HG03066 (cell line): ENCODE measurements around the gene SEMA7A.

ENCODE experiments used
- ATAC-seq: cut with Tn5 transposase; IDR thresholded peaks from one replicate; pipeline ENCODE4 v1.9.1; 2021; ENCODE audit warnings: low read depth; ENCODE audit not compliant: unreplicated experiment

SEMA7A gene

DNA sequence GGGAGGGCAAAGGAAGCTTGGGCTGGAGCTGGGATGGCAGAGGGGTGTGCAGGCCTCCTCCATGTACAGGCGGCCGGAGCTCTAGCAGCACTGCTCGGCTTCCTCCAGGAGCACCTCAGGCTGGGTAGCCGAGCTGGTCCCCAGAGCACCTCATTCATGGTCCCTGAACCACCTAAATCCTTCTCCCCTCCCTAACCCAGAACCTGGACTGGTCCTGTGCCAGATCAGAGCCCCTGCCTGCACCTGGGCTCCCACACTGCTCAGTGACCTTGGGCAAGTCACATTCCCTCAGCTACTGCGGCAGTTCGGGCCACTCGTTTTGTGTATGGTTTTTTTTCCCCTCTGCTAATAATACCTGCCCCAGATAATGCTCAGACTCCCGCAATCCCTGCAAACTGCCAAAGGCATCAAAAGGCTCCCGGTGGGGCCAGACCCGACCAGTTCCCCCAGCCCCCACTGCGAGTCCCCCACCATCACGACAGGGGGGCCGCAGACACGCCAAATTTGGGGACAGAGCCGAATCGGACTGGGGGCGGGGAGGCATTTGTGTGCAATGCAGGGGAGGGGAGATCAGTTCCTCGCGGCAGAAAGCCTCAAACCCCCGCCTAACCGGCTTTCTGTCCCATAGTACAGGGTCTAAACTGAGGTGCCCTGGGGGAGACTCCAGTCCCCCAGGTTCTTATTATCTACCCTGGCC lies 1.3 kb downstream of the SEMA7A start:
- no peak for ATAC-seq

DNA sequence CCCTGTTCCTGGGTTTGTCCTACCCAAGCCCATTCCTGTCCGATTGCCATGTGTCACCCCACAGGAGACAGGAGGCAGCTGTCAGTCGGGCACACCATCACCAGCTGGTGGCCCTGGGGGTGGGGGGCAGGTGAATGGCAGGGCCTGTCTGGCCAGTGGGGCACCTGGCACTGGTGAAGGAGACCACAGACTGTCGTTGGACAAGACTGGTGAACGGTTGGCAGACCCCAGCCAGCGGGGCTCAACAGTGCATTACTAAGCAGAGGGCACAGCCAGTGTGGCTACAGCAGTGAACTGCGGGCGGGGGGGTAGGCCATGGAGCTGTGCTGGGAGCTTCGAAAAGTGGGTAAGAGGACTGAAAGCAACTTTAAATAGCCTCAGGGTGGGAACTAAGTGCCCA lies 2.1 kb downstream of the SEMA7A start:
- ATAC-seq = no peak

DNA sequence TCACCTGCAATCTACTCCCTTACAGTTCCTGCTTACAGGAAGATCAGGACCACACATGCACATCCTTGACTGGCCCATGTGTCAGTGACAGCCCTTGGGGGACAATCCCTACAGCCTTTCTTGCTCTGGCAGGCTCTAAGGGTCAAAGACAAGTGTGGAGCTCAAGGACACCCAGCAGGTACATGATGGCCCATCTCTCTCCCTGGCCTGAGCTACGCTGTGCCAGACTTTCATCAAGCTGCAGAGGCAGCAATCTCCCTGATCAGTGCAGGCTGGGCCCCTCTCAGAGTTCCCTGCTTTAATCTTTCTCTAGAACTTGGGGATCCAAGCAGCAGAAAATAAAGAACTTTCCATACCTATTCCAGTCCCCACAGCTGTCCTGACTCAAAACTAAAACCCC lies 2.6 kb downstream of the SEMA7A start:
- ATAC-seq = no peak

DNA sequence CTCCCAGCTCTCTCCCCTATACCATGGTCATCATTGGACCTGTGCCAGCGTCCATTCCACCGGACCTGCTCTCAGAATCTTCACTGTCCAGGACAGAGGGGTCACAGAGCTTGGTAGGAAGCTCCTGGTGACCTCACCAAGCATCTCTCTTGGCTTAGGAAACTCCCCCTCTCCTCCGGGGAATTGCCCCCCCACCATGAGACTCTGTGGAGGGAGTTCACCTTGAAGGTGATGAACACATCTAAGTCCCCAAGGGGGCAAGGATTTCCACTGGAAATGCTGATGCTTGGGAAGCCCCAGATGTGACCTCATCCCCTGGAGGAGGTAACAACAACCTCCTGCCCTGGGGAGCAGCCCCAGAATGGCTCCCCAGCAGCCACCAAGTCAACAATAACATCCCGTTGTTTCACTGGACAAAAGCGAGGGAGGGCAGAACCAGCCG lies 3.2 kb downstream of the SEMA7A start:
- ATAC-seq = no peak

DNA sequence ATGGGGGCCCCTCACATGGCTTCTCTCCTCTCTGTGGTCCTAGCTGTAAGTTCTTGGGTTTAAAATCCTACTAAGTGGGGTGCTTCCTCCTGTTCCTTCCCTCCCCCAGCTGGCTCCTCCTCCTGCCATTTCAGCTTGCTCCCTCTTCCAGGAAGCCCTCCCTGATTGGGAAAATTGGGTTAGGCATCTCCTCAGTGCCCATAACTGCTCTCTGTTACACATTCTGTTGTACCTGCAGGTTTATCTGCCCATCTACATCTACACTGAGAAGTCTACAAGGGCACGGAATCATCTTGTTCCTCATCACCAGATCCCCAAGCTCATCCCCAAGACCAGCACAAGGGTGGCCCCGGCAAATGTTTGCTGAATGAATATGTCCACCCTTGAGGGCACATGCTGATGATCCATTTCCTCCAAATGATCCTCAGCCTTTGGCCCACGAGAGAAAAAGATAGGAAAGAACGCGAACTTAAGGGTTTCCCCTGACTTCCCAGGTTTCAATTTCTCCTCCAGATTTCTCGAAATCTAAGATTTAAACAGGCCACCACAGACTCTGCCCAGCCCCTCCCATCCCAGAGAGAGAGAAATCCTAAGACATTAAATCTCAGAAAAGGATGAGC lies 3.9 kb downstream of the SEMA7A start:
- ATAC-seq = no peak

DNA sequence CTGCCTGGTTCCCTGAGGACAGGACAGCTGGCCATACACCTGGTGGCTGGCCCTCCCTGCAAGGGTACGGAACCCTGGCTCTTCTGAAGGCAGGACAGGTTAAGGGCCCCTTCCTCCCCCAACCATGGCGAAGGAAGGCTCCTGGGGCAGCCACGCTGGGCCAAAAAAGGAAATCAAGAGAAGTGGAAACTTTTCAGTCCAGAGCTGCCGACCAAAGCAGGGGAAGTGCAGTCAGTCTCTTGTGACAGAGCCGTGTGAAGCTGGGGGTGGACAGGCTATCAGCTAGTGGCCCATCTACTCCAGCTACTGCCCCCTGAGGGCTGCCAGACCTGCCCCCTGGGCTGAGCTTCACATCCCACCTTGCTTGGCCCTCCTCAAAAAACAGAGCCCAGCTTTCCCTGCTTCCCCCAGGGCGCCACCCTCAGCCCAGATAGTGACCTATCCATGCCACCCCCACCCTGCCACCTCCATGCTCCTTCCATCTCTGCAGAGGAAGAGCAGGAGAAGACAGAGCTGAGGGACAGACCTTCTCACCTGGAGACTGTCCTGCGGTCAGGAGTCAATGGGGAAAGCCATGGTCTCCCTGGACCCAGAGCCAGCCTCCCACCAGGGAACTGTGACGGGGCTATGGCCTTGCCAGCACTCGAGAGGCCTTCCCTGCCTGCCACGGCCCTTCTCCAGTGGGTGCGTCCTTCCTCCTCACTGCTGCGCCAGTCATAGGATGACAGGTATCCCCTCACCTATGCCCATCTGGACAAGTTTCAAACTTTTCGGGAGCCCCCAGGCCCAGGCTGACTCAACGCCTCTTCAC lies 4.6 kb downstream of the SEMA7A start:
- no peak for ATAC-seq

DNA sequence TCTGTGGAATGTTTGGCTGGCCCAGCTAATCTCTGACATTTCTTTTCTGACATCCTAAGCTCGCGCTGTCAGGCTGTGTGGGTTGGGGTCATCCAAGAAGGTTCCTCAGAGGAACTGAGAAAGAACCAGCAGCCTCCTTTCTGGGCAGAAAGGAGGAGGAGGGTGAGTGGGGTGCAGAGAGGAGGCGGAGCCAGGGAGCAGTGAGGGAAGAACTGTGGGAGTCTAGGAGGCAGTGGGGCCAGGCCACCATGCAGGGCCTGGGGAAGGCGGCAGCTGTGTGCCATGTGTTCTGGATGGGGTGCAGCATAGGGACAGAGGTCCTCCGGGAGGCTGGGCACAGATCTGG lies 5.3 kb downstream of the SEMA7A start:
- no peak for ATAC-seq

DNA sequence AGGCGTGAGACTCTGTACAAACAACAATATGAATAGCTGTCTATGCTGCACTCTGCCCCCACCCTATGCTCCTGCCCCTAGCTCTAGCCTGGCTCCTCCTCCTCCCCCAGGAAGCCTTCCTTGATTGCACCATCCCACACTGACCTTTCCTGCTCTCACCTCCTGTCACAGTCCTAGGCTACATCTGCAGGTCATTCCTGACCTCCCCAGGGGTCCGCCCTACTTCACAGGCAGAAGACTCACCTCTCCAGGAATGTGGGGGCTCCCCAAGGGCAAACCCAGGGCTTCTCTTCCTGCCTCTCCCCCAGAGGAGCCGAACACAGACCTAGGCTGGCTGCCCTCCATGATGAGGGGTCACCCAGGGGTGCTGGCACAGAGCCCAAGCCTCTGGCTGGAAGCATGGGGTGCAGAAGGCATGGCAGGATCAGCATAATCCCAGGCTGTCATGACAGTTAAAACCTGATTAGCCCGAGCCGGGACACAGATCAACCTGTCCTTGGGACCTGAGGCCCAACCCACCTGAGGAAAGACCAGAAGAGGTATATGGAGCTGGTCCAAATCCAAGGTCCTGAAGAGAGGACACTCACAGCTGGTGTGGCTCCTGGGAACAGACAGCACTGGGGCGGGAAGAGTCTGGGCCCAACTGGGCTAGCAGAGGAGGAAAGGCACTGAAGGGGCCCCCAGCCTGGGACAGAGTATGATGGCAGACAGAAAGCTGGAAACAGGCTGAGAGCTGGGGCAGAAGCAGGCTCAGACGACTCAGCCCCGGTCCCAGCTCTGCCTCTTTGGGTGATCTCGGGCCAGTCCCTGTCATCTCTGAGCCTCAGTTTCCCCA lies 5.9 kb downstream of the SEMA7A start:
- ATAC-seq = no peak

DNA sequence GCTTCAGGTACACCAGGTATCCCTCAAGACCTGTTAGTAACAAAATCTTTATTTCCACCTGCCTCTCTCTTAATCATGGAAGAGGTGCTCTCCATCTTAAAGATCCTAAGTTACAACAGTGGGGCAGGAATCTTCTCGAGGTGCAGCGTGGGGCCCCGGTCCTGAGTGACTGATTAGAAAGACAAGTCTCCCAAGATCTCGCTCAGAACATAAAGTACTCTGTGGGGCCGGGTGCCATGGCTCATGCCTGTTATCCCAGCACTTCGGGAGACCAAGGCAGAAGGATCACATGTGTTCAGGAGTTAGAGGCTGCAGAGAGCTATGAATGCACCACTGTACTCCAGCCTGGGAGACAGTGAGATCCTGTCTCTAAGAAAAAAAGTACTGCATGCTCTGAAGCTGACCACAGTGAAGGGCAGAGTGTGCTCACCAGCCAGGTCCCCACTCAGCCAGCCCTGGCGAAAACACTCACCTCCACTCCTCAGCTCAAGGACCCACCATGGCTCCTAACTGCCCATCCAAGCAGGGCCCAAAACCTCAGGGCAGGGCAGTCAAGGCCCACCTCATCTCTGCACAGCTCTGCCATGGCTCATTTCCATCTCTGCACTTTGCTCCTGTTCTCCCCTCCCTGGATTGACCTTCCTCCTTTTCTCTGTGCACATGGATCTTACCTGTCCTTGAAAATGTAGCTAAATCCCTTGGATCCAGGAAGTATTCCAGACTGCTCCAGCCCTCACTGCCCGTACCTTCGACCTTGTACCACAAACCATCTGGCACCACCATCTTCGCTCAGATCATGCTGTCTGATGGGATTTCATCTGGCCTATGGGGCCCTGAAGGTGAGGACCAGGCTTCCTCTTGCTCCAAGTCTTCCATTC lies 7.1 kb downstream of the SEMA7A start:
- ATAC-seq = no peak

DNA sequence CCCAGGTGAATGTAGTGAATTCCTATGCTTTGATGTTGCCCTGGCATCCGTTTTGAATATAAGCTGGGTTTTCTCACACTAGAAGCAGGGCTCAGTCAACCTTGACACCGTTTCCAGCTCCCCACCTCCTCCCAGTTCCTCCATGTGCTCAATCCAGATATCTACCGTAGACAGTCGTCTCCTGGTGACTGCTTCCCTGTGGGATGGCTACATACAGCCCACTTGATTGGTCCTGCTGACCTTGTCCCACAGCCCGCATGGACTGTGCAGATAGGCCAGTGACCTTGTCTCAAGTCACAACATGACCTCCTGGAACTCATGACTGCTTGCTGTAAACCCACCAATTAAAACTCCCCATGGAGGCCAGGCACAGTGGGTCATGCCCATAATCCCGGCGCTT lies 8.1 kb downstream of the SEMA7A start:
- ATAC-seq = no peak

DNA sequence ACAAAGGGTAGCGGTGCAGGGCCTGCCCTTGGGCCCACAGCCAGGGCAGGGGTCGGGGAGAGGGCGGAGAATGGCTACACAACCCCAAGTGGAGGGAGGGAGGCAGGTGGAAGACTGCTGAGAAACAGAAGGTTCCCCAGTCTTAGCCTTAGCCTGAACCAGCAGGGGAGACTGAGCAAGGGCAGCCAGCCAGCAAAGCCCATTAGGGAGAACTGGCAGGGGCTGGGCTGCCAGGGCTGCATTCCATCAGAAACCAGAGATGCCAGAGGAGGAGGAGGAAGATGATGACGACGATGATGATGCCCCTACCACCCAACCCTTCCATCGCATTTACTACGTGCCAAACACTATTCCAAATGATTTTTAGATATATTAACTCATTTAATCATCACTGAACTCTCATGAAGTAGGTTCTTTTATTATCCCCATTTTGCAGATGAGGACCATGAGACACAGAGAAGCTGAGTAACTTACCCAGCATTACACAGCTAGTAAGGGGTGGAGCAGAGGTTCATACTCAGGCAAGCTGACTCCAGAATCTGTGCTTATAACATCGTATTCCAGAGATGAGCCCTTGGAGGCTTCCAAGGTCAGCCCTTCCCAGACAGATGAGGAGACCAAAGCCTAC lies 8.7 kb downstream of the SEMA7A start:
- ATAC-seq = no peak

DNA sequence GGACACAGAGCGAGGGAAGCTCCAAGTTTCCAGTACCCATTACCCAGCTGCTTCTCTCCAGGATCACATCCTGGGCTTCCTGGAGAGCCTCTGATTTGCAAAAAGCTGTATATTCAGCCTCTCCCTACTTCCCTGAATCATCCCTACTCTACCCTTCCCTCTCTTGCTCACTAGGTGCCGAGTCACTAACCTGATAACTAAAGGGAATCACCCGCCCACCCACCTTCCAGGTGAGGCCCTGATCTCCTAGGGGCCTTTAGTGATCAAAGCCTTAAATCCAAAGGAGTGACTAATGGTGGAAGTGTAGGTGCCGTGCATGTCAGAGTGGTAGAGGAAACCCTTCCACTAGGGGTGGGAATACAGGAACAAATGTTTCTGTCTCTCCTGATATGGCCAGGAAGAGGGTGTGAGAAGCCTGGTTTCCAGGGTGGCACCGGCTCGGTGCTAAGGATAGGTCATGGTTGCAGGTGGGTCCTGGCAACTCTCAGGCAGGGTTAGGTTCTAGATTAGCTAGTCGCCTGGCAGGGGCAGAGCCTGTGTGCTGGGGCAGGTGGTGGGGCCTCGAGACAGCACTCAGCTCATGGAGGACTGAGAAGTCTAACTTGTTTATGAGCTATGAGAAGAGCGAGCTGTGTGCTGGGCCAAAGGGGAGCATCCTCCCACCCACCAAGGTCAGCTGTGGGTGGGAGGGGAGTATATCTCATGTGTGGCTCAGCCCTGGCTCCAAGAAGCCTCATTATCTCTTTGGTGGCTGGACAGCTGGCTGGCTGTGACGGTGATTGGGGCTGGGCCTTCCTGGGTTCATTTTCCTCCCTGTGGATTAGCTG lies 10.1 kb downstream of the SEMA7A start:
- no peak for ATAC-seq

DNA sequence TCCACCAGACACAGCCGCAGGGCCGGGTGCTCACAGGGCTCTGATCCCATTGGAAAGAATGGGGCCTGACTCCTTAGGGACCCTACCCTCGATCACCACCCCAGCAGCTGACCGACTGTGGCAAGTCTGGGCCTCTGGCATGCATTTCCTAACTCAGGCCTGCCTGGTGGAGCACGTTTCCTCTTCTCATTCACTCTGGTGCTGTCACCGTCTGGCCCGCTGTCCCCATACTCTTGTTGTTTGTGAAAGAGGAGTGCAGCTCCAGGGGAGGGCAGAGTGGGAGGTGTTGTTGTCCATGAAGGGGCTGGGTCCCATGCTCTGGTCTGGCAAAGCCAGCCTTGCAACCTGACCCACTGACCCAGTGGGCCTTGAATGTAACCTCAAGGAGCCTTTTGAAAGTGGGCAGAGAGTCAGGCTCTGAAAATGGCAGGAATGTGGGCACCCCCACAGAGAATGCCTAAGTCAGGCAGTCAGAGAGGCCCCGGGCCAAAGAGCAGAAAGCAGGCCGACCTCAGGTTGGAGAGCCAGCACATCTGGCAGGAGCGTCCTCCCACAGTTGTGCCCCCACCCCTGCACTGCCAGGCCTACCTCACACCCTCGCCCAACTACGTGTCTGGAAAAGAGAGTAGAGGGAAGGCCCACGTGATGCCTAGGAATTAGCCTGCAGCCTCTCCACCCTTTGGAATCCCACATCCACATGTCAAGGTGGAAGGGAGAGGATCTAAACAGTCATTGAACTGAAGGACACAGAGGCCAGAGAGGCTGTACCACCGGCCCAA lies 10.9 kb downstream of the SEMA7A start:
- no peak for ATAC-seq

DNA sequence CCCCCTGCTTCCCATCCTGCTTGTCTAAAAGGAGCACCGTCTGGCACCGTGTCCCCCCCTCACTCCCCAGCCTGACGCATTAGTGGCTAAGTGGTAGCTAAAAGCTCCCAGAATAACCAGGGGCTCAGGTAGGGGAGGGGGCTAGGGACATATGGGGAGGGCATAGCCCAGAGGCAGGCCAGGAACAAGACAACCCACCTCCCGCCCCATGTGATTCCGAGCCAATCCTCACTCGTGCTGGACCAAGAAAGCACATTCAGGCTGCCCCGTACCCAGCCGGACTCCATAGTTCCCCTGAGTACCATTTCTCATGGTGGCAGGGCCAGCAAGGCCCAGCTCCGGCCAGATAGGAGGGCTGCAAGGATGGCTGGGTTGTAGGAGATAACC lies 11.5 kb downstream of the SEMA7A start:
- no peak for ATAC-seq

DNA sequence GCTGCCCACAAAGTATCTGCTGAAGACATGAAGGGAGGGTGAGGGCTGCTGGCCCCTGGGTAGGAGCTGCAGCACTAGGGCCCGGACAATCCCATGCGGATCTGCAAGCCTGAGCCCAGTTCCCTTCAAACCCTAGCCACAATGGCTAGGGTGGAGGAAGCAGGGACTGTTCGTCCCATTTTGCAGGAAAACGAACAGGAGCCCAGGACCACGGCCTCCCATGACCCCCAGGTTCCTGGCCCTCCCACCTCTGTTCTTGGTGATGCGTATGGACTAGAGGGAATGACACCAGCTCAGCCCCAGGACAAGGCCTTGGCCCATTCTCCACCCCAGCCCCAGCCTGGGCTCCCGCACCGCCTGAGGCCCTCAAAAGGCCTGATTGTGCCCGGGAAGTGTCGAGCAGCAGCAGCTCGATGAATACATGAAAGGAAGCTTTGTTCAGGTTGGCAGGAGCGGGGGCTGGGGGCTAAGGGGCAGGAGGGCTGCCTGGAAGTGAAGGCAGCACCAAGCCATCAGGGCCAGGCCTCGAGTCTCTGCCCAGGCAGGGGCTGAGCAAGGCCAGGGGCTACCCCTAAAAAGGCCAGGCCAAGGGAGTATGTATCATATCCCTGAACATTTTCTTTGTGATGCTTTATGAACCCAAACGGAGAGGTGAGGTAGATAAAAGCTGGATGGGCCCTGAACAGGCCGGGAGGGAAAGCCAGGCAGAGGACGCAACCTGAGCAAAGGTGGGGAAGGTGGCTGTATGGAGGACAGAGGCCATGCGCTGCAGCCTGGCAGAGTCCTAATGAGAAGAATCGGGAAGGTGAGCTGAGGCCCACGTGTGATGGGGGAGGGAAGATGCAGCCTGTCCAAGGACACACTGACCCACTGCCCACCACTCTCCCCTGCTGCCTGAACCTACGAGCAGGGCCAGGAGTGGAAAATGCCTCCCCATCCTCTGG lies 12.2 kb downstream of the SEMA7A start:
- no peak for ATAC-seq

DNA sequence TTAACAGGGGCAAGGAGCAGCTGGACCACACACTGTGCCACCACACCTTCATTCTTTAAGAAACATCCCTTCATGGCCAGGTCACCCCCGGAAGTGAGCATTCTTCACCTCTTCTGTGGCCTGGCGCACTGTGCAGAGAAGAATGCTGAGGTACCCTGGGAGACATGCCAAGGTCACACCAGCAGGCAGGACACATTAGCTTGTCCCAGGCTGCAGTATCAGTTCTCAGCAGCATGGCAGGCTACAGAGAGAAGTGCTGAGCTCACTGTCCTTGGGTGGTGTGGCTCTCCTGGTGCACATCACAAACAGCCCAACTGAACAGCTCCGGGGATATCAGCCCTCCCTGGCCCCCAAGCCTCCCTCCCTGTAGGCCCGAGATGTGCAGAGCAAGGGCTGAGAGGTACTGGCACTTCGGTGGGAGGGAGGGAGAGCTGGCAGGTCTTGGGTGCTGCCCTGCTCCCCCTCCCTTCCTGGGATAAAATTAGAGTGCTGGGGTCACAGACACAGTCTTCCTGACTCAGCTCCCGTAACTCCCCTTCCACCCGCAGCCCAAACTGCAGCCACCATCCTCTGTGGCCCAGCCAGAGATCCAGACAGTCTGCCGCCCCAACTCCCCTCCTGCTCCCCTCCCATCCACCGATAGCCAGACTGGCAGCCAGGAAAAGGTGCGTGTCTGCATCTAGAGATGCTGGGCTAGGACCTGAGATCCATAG lies 13.4 kb downstream of the SEMA7A start:
- ATAC-seq = no peak
